HCT116 (cell line): ENCODE results near the gene PLEKHA5. TPM values are rescaled to one million over a fixed set of nuclear protein-coding genes. Genes with fewer than 3 reads are reported as not detected.

Experiments used
- ATAC-seq: fragments of 200-7000 bp; cut with Tn5 transposase; 2 replicates; pipeline ENCODE4 v1.9.1; 2020; ENCODE audit warnings: mild to moderate bottlenecking, moderate library complexity
- BruUV-seq: library from RNA; stranded (reverse); fragments of 400-500 nt; replicated peaks from 2 replicates; lab custom pipeline; 2021; lab: Mats Ljungman, UMichigan
- CTCF ChIA-PET: fragments of 300-600 bp; sonication (Branson Sonifier 250); formaldehyde crosslinking; loops from one replicate; lab custom pipeline; 2021; ENCODE audit warnings: antibody characterized with exemption; lab: Charles Lee
- POLR2A ChIA-PET: fragments of 300-600, 350-600 bp; sonication (Branson Sonifier 250); formaldehyde crosslinking; loops from one replicate; lab custom pipeline; 2021; ENCODE audit warnings: antibody characterized with exemption; lab: Charles Lee
- RAD21 ChIA-PET, 2 experiments: fragments of 300-600 bp; sonication (Branson Sonifier 250); formaldehyde crosslinking; loops; one replicate each; lab custom pipeline; 2023; ENCODE audit warnings: low total read pairs in 2 of 2; ENCODE audit not compliant: uncharacterized antibody in 2 of 2, unreplicated experiment in 2 of 2, low non-redundant PET in 1 of 2; lab: Charles Lee
- DNase-seq: peaks from one replicate; pipeline ENCODE4 v3.0.0-alpha.2; 2010; ENCODE audit warnings: low read depth, low spot score
- H2AFZ ChIP-seq: fragments of 200-600 bp; shearing (Covaris generic), sonication (generic); 2 replicates; pipeline ENCODE4 v1.6.1; 2017; ENCODE audit warnings: low read depth, mixed run types, mixed read lengths, antibody characterized with exemption, low read length; ENCODE audit not compliant: poor library complexity, severe bottlenecking
- H3K27ac ChIP-seq: 2 replicates; pipeline ENCODE4 v1.5.1; 2012; ENCODE audit warnings: low read depth, low read length
- H3K27me3 ChIP-seq: fragments of 200-600 bp; sonication (generic); 2 replicates; pipeline ENCODE4 v1.6.1; 2016; ENCODE audit warnings: mixed run types, low read length, mixed read lengths; ENCODE audit not compliant: insufficient read depth
- H3K36me3 ChIP-seq, 2 experiments: fragments of 200-500 bp in 1 of 2; fragments of 200-600 bp in 1 of 2; sonication (Bioruptor generic) in 1 of 2; sonication (generic) in 1 of 2; 2 replicates each; pipeline versions ENCODE4 v1.5.1 to v1.6.1; 2014 to 2016; ENCODE audit warnings: low read length in 2 of 2, inconsistent platforms in 1 of 2, mixed read lengths in 1 of 2, mixed run types in 1 of 2; ENCODE audit not compliant: insufficient read depth in 2 of 2, control insufficient read depth in 1 of 2
- H3K4me1 ChIP-seq, 2 experiments: fragments of 200-600 bp in 1 of 2; sonication (generic) in 1 of 2; 2 replicates each; pipeline versions ENCODE4 v1.5.1 to v1.6.1; 2012 to 2017; ENCODE audit warnings: low read length in 2 of 2, inconsistent platforms in 1 of 2, mild to moderate bottlenecking in 1 of 2, mixed read lengths in 1 of 2, mixed run types in 1 of 2, moderate library complexity in 1 of 2; ENCODE audit not compliant: insufficient read depth in 2 of 2, control insufficient read depth in 1 of 2
- H3K4me2 ChIP-seq: fragments of 200-600 bp; sonication (generic); 2 replicates; pipeline ENCODE4 v1.6.1; 2017; ENCODE audit warnings: mixed run types, low read length, mixed read lengths
- H3K4me3 ChIP-seq, 2 experiments: fragments of 200-600 bp in 1 of 2; sonication (generic) in 1 of 2; replicated peaks in 1 of 2; 2 replicates each; pipeline ENCODE4 v1.5.1; 2011 to 2016; ENCODE audit warnings: low read length in 2 of 2, control low read depth in 1 of 2, low read depth in 1 of 2, mild to moderate bottlenecking in 1 of 2, mixed read lengths in 1 of 2, mixed run types in 1 of 2
- H3K79me2 ChIP-seq: fragments of 200-600 bp; sonication (generic); 2 replicates; pipeline ENCODE4 v1.6.1; 2017; ENCODE audit warnings: mild to moderate bottlenecking, mixed run types, low read length, moderate library complexity, mixed read lengths; ENCODE audit not compliant: insufficient read depth
- H3K9ac ChIP-seq: fragments of 200-600 bp; sonication (generic); 2 replicates; pipeline ENCODE4 v1.6.1; 2016; ENCODE audit warnings: low read length, mixed read lengths
- H3K9me2 ChIP-seq: fragments of 200-600 bp; sonication (generic), shearing (Covaris generic); 2 replicates; pipeline ENCODE4 v1.6.1; 2017; ENCODE audit warnings: mixed run types, mild to moderate bottlenecking, moderate library complexity; ENCODE audit not compliant: insufficient read depth
- H3K9me3 ChIP-seq, 2 experiments: fragments of 200-500 bp in 1 of 2; fragments of 200-600 bp in 1 of 2; sonication (Bioruptor generic) in 1 of 2; sonication (generic) in 1 of 2; 2 replicates each; pipeline ENCODE4 v1.6.1; 2014 to 2017; ENCODE audit warnings: low read length in 2 of 2, mixed read lengths in 2 of 2, inconsistent platforms in 1 of 2, low read depth in 1 of 2, mild to moderate bottlenecking in 1 of 2, mixed run types in 1 of 2, moderate library complexity in 1 of 2; ENCODE audit not compliant: control insufficient read depth in 1 of 2, insufficient read depth in 1 of 2
- H4K20me1 ChIP-seq: fragments of 200-600 bp; sonication (generic), shearing (Covaris generic); 2 replicates; pipeline ENCODE4 v1.6.1; 2017; ENCODE audit warnings: mixed run types, mild to moderate bottlenecking, moderate library complexity; ENCODE audit not compliant: insufficient read depth
- CBX3 ChIP-seq: IDR thresholded peaks from 2 replicates; pipeline ENCODE4 v1.6.1; 2012; ENCODE audit warnings: low read depth
- ELF1 ChIP-seq: IDR thresholded peaks from 2 replicates; pipeline ENCODE4 v1.6.1; 2012; ENCODE audit warnings: low read depth, borderline replicate concordance
- FOSL1 ChIP-seq: IDR thresholded peaks from 2 replicates; pipeline ENCODE4 v1.6.1; 2012; ENCODE audit warnings: low read depth
- POLR2A ChIP-seq: IDR thresholded peaks from 2 replicates; pipeline ENCODE4 v1.7.0; 2011; ENCODE audit warnings: borderline replicate concordance; ENCODE audit not compliant: insufficient read depth, insufficient read length; ENCODE audit errors: extremely low read depth
- POLR2AphosphoS5 ChIP-seq: IDR thresholded peaks from 2 replicates; pipeline ENCODE4 v1.6.1; 2011; ENCODE audit warnings: mild to moderate bottlenecking, low read depth, low read length, moderate library complexity
- SIN3A ChIP-seq: IDR thresholded peaks from 2 replicates; pipeline ENCODE4 v1.6.1; 2012; ENCODE audit warnings: low read depth
- ZNF274 ChIP-seq: fragments of 200-500 bp; sonication (Bioruptor generic); IDR thresholded peaks from 2 replicates; pipeline ENCODE4 v1.6.1; 2014; ENCODE audit warnings: mild to moderate bottlenecking, low read depth, low read length, inconsistent platforms
- intact Hi-C: fragments of 100-400 bp; cut with micrococcal nuclease; formaldehyde crosslinking; loops from 2 replicates; pipeline ENCODE4 v1.10.0; 2022
- total RNA-seq: library from RNA; stranded (reverse); gene quantifications from one replicate; pipeline ENCODE4 v1.2.1, GENCODE V29; 2021; ENCODE audit not compliant: unreplicated experiment
- TF ChIP-seq, protein P1 (sequence below), 3 experiments: fragments of 200-600 bp in 1 of 3; sonication (generic) in 1 of 3; IDR thresholded peaks in 2 of 3; conservative IDR thresholded peaks in 1 of 3; 2 replicates each; pipeline ENCODE4 v1.5.1; 2012 to 2017; ENCODE audit warnings: low read depth in 2 of 3, low read length in 2 of 3, antibody characterized with exemption in 1 of 3, borderline replicate concordance in 1 of 3, control low read depth in 1 of 3, mild to moderate bottlenecking in 1 of 3, mixed read lengths in 1 of 3, mixed run types in 1 of 3, moderate library complexity in 1 of 3; ENCODE audit not compliant: insufficient read depth in 1 of 3
- TF ChIP-seq, protein P2 (sequence below): IDR thresholded peaks from 2 replicates; pipeline ENCODE4 v1.6.1; 2011; ENCODE audit warnings: mild to moderate bottlenecking, low read length, moderate library complexity; ENCODE audit not compliant: insufficient replicate concordance; ENCODE audit errors: extremely low read depth

Gene PLEKHA5
- total RNA-seq, 1 experiment from 2014 or later: 18.9 TPM

DNA sequence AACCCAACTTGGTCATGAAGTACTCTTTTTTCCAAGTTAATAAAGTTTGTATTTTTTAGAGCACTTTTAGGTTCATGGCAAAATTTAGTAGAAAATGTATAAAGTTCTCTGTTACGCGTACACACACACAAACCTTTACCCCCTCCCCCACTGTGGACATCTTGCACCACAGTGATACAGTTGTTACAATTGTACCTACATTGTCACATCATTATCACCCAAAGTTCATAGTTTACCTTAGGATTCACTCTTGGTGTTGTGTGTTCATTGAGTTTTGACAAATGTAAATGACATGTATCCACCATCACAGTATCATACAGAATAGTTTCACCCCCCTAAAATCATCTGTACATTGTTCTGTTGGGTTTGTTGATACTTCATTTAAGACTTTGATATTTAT, 23.9 kb downstream of the PLEKHA5 start:
- Histone ChIP-seq H3K9ac (no peak overlapping the region), H3K9me3 (no peaks in the 10 kb centered on the region), H3K36me3 (no peaks in the 10 kb centered on the region), H2AFZ (no peak overlapping the region), H3K27ac (no peak overlapping the region), H3K4me1 (no peaks in the 10 kb centered on the region), H3K9me2 (no peaks in the 10 kb centered on the region), H3K4me2 (no peak overlapping the region), H3K79me2 (peaks cover 49% of the 10 kb centered on the region; the same call in 1 of the 2 replicates), H3K4me3 (no peak overlapping the region), H3K27me3 (no peaks in the 10 kb centered on the region), H4K20me1 (no peaks in the 10 kb centered on the region)
- ATAC-seq (no peak), DNase-seq (no peak)
- no TSS peak for BruUV-seq
- ChIA-PET CTCF (no interaction called here), RAD21 (no interaction called here), POLR2A (no interaction called here)
- TF ChIP-seq, protein P1, sequence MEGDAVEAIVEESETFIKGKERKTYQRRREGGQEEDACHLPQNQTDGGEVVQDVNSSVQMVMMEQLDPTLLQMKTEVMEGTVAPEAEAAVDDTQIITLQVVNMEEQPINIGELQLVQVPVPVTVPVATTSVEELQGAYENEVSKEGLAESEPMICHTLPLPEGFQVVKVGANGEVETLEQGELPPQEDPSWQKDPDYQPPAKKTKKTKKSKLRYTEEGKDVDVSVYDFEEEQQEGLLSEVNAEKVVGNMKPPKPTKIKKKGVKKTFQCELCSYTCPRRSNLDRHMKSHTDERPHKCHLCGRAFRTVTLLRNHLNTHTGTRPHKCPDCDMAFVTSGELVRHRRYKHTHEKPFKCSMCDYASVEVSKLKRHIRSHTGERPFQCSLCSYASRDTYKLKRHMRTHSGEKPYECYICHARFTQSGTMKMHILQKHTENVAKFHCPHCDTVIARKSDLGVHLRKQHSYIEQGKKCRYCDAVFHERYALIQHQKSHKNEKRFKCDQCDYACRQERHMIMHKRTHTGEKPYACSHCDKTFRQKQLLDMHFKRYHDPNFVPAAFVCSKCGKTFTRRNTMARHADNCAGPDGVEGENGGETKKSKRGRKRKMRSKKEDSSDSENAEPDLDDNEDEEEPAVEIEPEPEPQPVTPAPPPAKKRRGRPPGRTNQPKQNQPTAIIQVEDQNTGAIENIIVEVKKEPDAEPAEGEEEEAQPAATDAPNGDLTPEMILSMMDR (IDR thresholded peaks at IDR 0.05 in 2 of 3, conservative IDR thresholded peaks at IDR 0.05 in 1 of 3; ENCODE audit: borderline replicate concordance in 1 of 3, insufficient read depth in 1 of 3, low read depth in 2 of 3, low read length in 2 of 3): no peak
- TF ChIP-seq POLR2AphosphoS5: no peak
- TF ChIP-seq, protein P2, sequence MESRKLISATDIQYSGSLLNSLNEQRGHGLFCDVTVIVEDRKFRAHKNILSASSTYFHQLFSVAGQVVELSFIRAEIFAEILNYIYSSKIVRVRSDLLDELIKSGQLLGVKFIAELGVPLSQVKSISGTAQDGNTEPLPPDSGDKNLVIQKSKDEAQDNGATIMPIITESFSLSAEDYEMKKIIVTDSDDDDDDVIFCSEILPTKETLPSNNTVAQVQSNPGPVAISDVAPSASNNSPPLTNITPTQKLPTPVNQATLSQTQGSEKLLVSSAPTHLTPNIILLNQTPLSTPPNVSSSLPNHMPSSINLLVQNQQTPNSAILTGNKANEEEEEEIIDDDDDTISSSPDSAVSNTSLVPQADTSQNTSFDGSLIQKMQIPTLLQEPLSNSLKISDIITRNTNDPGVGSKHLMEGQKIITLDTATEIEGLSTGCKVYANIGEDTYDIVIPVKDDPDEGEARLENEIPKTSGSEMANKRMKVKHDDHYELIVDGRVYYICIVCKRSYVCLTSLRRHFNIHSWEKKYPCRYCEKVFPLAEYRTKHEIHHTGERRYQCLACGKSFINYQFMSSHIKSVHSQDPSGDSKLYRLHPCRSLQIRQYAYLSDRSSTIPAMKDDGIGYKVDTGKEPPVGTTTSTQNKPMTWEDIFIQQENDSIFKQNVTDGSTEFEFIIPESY: no peak
- no peak for TF ChIP-seq ZNF274
- TF ChIP-seq ELF1: no peak
- TF ChIP-seq CBX3: no peak
- TF ChIP-seq POLR2A: no peak
- no peak for TF ChIP-seq FOSL1
- no peak for TF ChIP-seq SIN3A
- intact Hi-C loops: no loop called here
